OCI-LY3 (cell line): ENCODE results near the gene OR52B2.

ENCODE experiments used
- EZH2phosphoT487 ChIP-seq: fragments of 200-600 bp; shearing (Covaris generic); IDR thresholded peaks from 2 replicates; pipeline ENCODE4 v1.6.1; 2018; ENCODE audit warnings: antibody characterized with exemption, mixed run types, low read depth
- TF ChIP-seq, protein P1 (sequence below): fragments of 200-600, 300-600 bp; sonication (generic); IDR thresholded peaks from 2 replicates; pipeline ENCODE4 v1.5.1; 2014; ENCODE audit warnings: antibody characterized with exemption, low read length, low read depth

DNA sequence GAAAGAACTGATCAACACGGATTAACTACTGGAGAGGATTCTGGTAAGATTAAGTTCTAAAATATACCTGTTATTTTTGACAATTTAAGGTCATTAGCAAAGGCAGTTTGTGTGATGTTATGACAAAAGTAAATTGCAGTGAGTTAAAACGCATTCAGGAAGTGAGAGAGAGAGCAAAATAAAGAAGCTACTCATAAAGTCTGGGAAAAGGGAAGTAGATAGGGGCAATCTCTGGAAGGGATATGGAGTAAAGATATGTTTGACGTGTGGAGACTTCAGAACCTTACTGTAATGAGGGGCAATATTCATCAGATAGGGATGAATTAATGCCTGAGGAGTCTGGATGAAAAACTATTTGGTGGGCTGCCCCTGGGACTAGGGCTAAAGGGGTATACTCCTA is 45.9 kb downstream of the OR52B2 start:
- TF ChIP-seq, protein P1, sequence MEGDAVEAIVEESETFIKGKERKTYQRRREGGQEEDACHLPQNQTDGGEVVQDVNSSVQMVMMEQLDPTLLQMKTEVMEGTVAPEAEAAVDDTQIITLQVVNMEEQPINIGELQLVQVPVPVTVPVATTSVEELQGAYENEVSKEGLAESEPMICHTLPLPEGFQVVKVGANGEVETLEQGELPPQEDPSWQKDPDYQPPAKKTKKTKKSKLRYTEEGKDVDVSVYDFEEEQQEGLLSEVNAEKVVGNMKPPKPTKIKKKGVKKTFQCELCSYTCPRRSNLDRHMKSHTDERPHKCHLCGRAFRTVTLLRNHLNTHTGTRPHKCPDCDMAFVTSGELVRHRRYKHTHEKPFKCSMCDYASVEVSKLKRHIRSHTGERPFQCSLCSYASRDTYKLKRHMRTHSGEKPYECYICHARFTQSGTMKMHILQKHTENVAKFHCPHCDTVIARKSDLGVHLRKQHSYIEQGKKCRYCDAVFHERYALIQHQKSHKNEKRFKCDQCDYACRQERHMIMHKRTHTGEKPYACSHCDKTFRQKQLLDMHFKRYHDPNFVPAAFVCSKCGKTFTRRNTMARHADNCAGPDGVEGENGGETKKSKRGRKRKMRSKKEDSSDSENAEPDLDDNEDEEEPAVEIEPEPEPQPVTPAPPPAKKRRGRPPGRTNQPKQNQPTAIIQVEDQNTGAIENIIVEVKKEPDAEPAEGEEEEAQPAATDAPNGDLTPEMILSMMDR = no peak
- TF ChIP-seq EZH2phosphoT487 = no peak
